Measurements from ENCODE around the gene GATB. TPM values are rescaled to one million over a fixed set of nuclear protein-coding genes. Genes with fewer than 3 reads are reported as not detected.

The GATB gene
- total and polyA plus RNA-seq, 5 donors from 2014 or later, result 7.9 to 13.3 (median 11.7) TPM

GRCh38 chr4:151660676-151661075 lies 100.1 kb downstream of the GATB start:
- Mint-ChIP-seq H3K27me3 (no peaks in the 10 kb centered on the region), H3K4me1 (peaks cover 3 to 16% (median 8%) of the 10 kb centered on the region in 4 donors), H3K4me3 (no peak overlapping the region), H3K36me3 (peaks cover 4% of the 10 kb centered on the region), H3K9me3 (peaks cover 0 to 1% (median 0%) of the 10 kb centered on the region in 7 donors), H3K27ac (peak overlapping the region in 1 of 3 donors; percentile 22)
- no peak overlapping the region for H3K27ac ChIP-seq (ENCODE audit: insufficient read depth, low read length, poor library complexity, severe bottlenecking)
- ATAC-seq (ENCODE audit: low read depth in 2 of 2) (no peak), DNase-seq (no peak)
- H3K4me3 ChIP-seq (ENCODE audit: low read depth, low read length), result no peak overlapping the region
- no peaks in the 10 kb centered on the region for H3K27me3 ChIP-seq (ENCODE audit: control insufficient read depth, insufficient read depth, low read length)
- H3K9me3 ChIP-seq (ENCODE audit: control insufficient read depth in 2 of 2, low read length in 2 of 2), result no peaks in the 10 kb centered on the region
- H3K4me1 ChIP-seq (ENCODE audit: control insufficient read depth, insufficient read depth, low read length, poor library complexity, severe bottlenecking), result peaks cover 4% of the 10 kb centered on the region
- H3K36me3 ChIP-seq (ENCODE audit: control insufficient read depth, insufficient read depth, low read length), result no peaks in the 10 kb centered on the region

GRCh38 chr4:151659601-151660364 lies 101.0 kb downstream of the GATB start:
- Mint-ChIP-seq H3K36me3 (no peaks in the 10 kb centered on the region), H3K27me3 (no peaks in the 10 kb centered on the region), H3K27ac (peak overlapping the region in 2 of 3 donors; percentile 15 to 80), H3K4me1 (peaks cover 3 to 16% (median 8%) of the 10 kb centered on the region in 4 donors), H3K9me3 (peaks cover 0 to 1% (median 0%) of the 10 kb centered on the region in 7 donors), H3K4me3 (no peak overlapping the region)
- H3K27me3 ChIP-seq (ENCODE audit: control insufficient read depth, insufficient read depth, low read length), result no peaks in the 10 kb centered on the region
- no peaks in the 10 kb centered on the region for H3K36me3 ChIP-seq (ENCODE audit: control insufficient read depth, insufficient read depth, low read length)
- no peak overlapping the region for H3K4me3 ChIP-seq (ENCODE audit: low read depth, low read length)
- H3K27ac ChIP-seq (ENCODE audit: insufficient read depth, low read length, poor library complexity, severe bottlenecking), result no peak overlapping the region
- no peaks in the 10 kb centered on the region for H3K9me3 ChIP-seq (ENCODE audit: control insufficient read depth in 2 of 2, low read length in 2 of 2)
- peaks cover 4% of the 10 kb centered on the region for H3K4me1 ChIP-seq (ENCODE audit: control insufficient read depth, insufficient read depth, low read length, poor library complexity, severe bottlenecking)
- DNase-seq, result no peak
- no peak for ATAC-seq (ENCODE audit: low read depth in 2 of 2)

- Mint-ChIP-seq H3K27me3 (no peaks in the 10 kb centered on the region), H3K27ac (peak overlapping the region in 2 of 3 donors; percentile 71 to 80), H3K9me3 (peaks cover 0 to 1% (median 0%) of the 10 kb centered on the region in 7 donors), H3K4me1 (peaks cover 3 to 16% (median 8%) of the 10 kb centered on the region in 4 donors), H3K4me3 (no peak overlapping the region), H3K36me3 (no peaks in the 10 kb centered on the region)
- Histone ChIP-seq H3K9me3 (ENCODE audit: control insufficient read depth in 2 of 2, low read length in 2 of 2) (no peaks in the 10 kb centered on the region), H3K36me3 (ENCODE audit: control insufficient read depth, insufficient read depth, low read length) (no peaks in the 10 kb centered on the region), H3K4me1 (ENCODE audit: control insufficient read depth, insufficient read depth, low read length, poor library complexity, severe bottlenecking) (peaks cover 4% of the 10 kb centered on the region), H3K27me3 (ENCODE audit: control insufficient read depth, insufficient read depth, low read length) (no peaks in the 10 kb centered on the region), H3K27ac (ENCODE audit: insufficient read depth, low read length, poor library complexity, severe bottlenecking) (no peak overlapping the region), H3K4me3 (ENCODE audit: low read depth, low read length) (no peak overlapping the region)
- peak in 1 of 2 donors; percentile 48 for ATAC-seq (ENCODE audit: low read depth in 2 of 2)
- DNase-seq, result peak in 2 of 3 donors; percentile 11 to 47
These were observed 101.7 kb downstream of the GATB start for GRCh38 chr4:151658959-151659600.

- peaks cover 4% of the 10 kb centered on the region for H3K4me1 ChIP-seq (ENCODE audit: control insufficient read depth, insufficient read depth, low read length, poor library complexity, severe bottlenecking)
- no peaks in the 10 kb centered on the region for H3K27me3 ChIP-seq (ENCODE audit: control insufficient read depth, insufficient read depth, low read length)
- no peak overlapping the region for H3K4me3 ChIP-seq (ENCODE audit: low read depth, low read length)
- no peak overlapping the region for H3K4me3 Mint-ChIP-seq
- H3K36me3 Mint-ChIP-seq, result no peaks in the 10 kb centered on the region
- no peaks in the 10 kb centered on the region for H3K36me3 ChIP-seq (ENCODE audit: control insufficient read depth, insufficient read depth, low read length)
- no peak overlapping the region for H3K27ac Mint-ChIP-seq
- no peak for DNase-seq
- peaks cover 0 to 1% (median 0%) of the 10 kb centered on the region in 7 donors for H3K9me3 Mint-ChIP-seq
- H3K9me3 ChIP-seq (ENCODE audit: control insufficient read depth in 2 of 2, low read length in 2 of 2), result no peaks in the 10 kb centered on the region
- no peak for ATAC-seq (ENCODE audit: low read depth in 2 of 2)
- peaks cover 6% of the 10 kb centered on the region for H3K27me3 Mint-ChIP-seq
- no peak overlapping the region for H3K27ac ChIP-seq (ENCODE audit: insufficient read depth, low read length, poor library complexity, severe bottlenecking)
- H3K4me1 Mint-ChIP-seq, result peaks cover 3 to 16% (median 8%) of the 10 kb centered on the region in 4 donors
These were observed 102.9 kb downstream of the GATB start for GRCh38 chr4:151657896-151658295.

GRCh38 chr4:151656058-151656457 lies 104.7 kb downstream of the GATB start:
- H3K27ac Mint-ChIP-seq, result no peak overlapping the region
- H3K9me3 ChIP-seq (ENCODE audit: control insufficient read depth in 2 of 2, low read length in 2 of 2), result no peaks in the 10 kb centered on the region
- peaks cover 0 to 1% (median 0%) of the 10 kb centered on the region in 7 donors for H3K9me3 Mint-ChIP-seq
- H3K4me3 ChIP-seq (ENCODE audit: low read depth, low read length), result no peak overlapping the region
- H3K27ac ChIP-seq (ENCODE audit: insufficient read depth, low read length, poor library complexity, severe bottlenecking), result no peak overlapping the region
- peaks cover 4% of the 10 kb centered on the region for H3K4me1 ChIP-seq (ENCODE audit: control insufficient read depth, insufficient read depth, low read length, poor library complexity, severe bottlenecking)
- no peaks in the 10 kb centered on the region for H3K27me3 ChIP-seq (ENCODE audit: control insufficient read depth, insufficient read depth, low read length)
- peaks cover 3 to 16% (median 8%) of the 10 kb centered on the region in 4 donors for H3K4me1 Mint-ChIP-seq
- no peak overlapping the region for H3K4me3 Mint-ChIP-seq
- ATAC-seq (ENCODE audit: low read depth in 2 of 2) (no peak), DNase-seq (no peak)
- H3K36me3 ChIP-seq (ENCODE audit: control insufficient read depth, insufficient read depth, low read length), result no peaks in the 10 kb centered on the region
- H3K36me3 Mint-ChIP-seq, result no peaks in the 10 kb centered on the region
- H3K27me3 Mint-ChIP-seq, result peaks cover 6% of the 10 kb centered on the region

- no peaks in the 10 kb centered on the region for H3K9me3 ChIP-seq (ENCODE audit: control insufficient read depth in 2 of 2, low read length in 2 of 2)
- H3K4me3 ChIP-seq (ENCODE audit: low read depth, low read length), result no peak overlapping the region
- Mint-ChIP-seq H3K27me3 (peaks cover 7% of the 10 kb centered on the region), H3K4me1 (no peaks in the 10 kb centered on the region), H3K9me3 (no peaks in the 10 kb centered on the region), H3K36me3 (no peaks in the 10 kb centered on the region), H3K4me3 (no peak overlapping the region), H3K27ac (no peak overlapping the region)
- H3K27me3 ChIP-seq (ENCODE audit: control insufficient read depth, insufficient read depth, low read length), result no peaks in the 10 kb centered on the region
- H3K27ac ChIP-seq (ENCODE audit: insufficient read depth, low read length, poor library complexity, severe bottlenecking), result no peak overlapping the region
- no peak for DNase-seq
- ATAC-seq (ENCODE audit: low read depth in 2 of 2), result no peak
- H3K36me3 ChIP-seq (ENCODE audit: control insufficient read depth, insufficient read depth, low read length), result no peaks in the 10 kb centered on the region
- H3K4me1 ChIP-seq (ENCODE audit: control insufficient read depth, insufficient read depth, low read length, poor library complexity, severe bottlenecking), result no peaks in the 10 kb centered on the region
These were observed 107.3 kb downstream of the GATB start for GRCh38 chr4:151653548-151653918.

- ATAC-seq (ENCODE audit: low read depth in 2 of 2) (no peak), DNase-seq (no peak)
- Histone ChIP-seq H3K4me1 (ENCODE audit: control insufficient read depth, insufficient read depth, low read length, poor library complexity, severe bottlenecking) (no peaks in the 10 kb centered on the region), H3K27me3 (ENCODE audit: control insufficient read depth, insufficient read depth, low read length) (no peaks in the 10 kb centered on the region), H3K4me3 (ENCODE audit: low read depth, low read length) (no peak overlapping the region), H3K36me3 (ENCODE audit: control insufficient read depth, insufficient read depth, low read length) (no peaks in the 10 kb centered on the region), H3K27ac (ENCODE audit: insufficient read depth, low read length, poor library complexity, severe bottlenecking) (no peak overlapping the region), H3K9me3 (ENCODE audit: control insufficient read depth in 2 of 2, low read length in 2 of 2) (no peaks in the 10 kb centered on the region)
- Mint-ChIP-seq H3K27me3 (peaks cover 10% of the 10 kb centered on the region), H3K27ac (no peak overlapping the region), H3K4me1 (no peaks in the 10 kb centered on the region), H3K9me3 (no peaks in the 10 kb centered on the region), H3K4me3 (no peak overlapping the region), H3K36me3 (no peaks in the 10 kb centered on the region)
These were observed 107.8 kb downstream of the GATB start for GRCh38 chr4:151652841-151653547.

All from CD4-positive, CD25-positive, alpha-beta regulatory T cell (primary cell).